Adrenal gland (tissue), 5 donors: ENCODE results near the gene PODNL1.

Experiments used
- CTCF ChIP-seq, 6 experiments: fragments of 450-650 bp in 4 of 6; fragments of 200-600 bp in 2 of 6; sonication (generic) in 1 of 6; IDR thresholded peaks; 1 replicate in 5 of 6; 2 replicates in 1 of 6; pipeline versions ENCODE4 v1.5.1 to v1.8.0; 2016 to 2021; ENCODE audit warnings: antibody characterized with exemption in 6 of 6, mild to moderate bottlenecking in 2 of 6, moderate library complexity in 1 of 6
- POLR2A ChIP-seq, 2 donors: fragments of 450-650 bp; IDR thresholded peaks; one replicate each; pipeline ENCODE4 v1.6.1; 2017; ENCODE audit warnings: antibody characterized with exemption in 2 of 2, mild to moderate bottlenecking in 2 of 2, moderate library complexity in 1 of 2
- donor health status: DM: no; HTN: no; CAD: no.

- TF ChIP-seq CTCF (IDR thresholded peaks at IDR 0.05): no peak
- TF ChIP-seq POLR2A (IDR thresholded peaks at IDR 0.05): no peak
Observed at GRCh38 chr19:13917888-13918406, 20.3 kb downstream of the PODNL1 start.
